Erythroblast (primary cell): ENCODE measurements around the gene TSHZ2.

Experiments used
- DNase-seq, 2 experiments: peaks; one replicate each; lab custom pipeline; 2025; lab: John Stamatoyannopoulos, UW
- GATA1 ChIP-seq: IDR thresholded peaks from 2 replicates; pipeline ENCODE4 v1.6.1; 2011; ENCODE audit warnings: low read depth, mild to moderate bottlenecking, control low read depth, low read length, moderate library complexity
- POLR2A ChIP-seq: IDR thresholded peaks from 2 replicates; pipeline ENCODE4 v1.6.1; 2011; ENCODE audit warnings: mild to moderate bottlenecking, low read length

Gene TSHZ2

GRCh38 chr20:53252002-53252401, 279.8 kb downstream of the TSHZ2 start:
- no peak for DNase-seq
- TF ChIP-seq POLR2A, result no peak
- TF ChIP-seq GATA1, result no peak

DNA sequence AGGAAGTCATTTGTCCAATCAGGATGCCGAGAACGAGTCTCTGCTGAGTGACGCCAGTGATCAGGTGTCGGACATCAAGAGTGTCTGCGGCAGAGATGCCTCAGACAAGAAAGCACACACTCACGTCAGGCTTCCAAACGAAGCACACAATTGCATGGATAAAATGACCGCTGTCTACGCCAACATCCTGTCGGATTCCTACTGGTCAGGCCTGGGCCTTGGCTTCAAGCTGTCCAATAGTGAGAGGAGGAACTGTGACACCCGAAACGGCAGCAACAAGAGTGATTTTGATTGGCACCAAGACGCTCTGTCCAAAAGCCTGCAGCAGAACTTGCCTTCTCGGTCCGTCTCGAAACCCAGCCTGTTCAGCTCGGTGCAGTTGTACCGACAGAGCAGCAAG, 281.5 kb downstream of the TSHZ2 start:
- no peak for TF ChIP-seq POLR2A
- no peak for TF ChIP-seq GATA1
- no peak for DNase-seq

GRCh38 chr20:53255102-53255710, 283.0 kb downstream of the TSHZ2 start:
- TF ChIP-seq POLR2A, result no peak
- TF ChIP-seq GATA1, result no peak
- DNase-seq, result no peak

DNA sequence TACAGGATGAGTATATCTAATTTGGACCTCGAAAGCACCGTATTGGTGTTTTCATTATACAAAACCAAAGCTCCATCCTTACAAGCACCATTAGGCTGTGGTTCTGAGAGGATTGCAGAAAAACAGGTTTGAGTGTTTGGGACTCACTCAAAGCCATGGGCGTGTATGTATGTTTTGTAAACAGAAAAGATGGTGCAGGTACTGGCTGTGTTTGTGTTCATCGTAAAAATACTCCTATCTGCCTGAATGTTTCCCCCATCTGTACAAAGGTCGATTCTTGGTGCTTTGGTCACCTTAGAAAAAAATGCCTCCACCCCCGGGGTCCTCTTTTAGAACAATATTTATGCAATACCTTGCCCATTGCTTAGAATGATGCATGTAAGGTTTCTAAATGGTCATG, 286.6 kb downstream of the TSHZ2 start:
- no peak for DNase-seq
- TF ChIP-seq GATA1, result no peak
- no peak for TF ChIP-seq POLR2A

DNA sequence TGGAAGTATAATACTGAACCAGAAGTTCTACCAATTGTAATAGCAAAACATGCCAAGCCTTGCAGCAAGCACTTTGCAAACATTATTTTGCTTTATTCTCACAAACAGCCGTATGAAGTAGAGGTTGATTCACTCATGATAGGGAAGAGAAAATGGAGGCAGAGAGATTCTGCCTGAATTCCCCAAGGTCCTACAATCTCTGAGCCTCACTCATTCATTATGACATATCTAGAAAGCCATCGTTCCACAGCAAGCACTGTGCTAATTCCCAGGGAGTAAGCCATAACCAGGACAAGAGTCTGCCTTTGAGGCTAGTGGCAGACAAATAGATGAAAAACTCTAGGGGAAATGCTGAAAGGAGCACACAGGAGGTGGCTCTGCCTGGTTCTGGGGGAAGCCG, 288.0 kb downstream of the TSHZ2 start:
- no peak for TF ChIP-seq POLR2A
- no peak for TF ChIP-seq GATA1
- no peak for DNase-seq

DNA sequence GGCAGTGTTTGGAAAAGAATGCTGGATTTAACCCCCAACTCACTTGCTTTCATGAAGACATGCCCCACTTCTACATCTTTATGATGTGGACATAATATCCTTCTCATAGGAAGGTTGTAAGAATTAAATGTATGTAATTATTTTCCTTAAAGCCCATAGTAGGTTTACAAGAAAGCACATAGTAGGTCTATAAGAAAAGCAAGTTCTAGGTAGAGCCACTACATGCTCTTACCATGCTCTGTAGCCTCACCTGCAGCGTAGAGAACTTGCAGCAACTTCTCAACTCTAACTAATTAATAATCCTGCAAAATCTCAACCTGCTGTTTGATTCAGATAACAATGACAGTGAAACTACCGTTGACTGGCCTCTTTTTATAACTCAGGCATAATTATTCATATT, 288.4 kb downstream of the TSHZ2 start:
- TF ChIP-seq GATA1 (no peak), POLR2A (no peak)
- DNase-seq, result no peak

DNA sequence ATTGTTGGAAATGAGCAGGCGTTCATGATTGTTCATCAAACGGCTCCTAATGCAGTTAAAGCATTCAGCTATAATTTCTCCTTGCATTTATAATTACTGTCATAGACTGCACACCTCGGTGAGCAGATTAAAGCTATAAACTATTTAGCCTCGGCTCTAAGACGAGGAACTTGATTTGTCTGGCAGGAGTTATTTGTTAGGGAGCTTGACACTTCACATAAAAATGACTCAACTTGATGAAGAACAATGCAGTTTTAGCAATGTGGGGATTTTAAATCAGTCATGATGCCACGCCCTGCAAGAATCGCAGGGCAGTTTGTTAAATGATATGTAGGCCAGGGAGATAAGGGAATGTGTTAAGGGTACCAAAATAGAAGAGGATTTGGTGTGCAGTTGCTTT, 290.2 kb downstream of the TSHZ2 start:
- TF ChIP-seq POLR2A (no peak), GATA1 (no peak)
- no peak for DNase-seq

GRCh38 chr20:53263554-53264438, 291.6 kb downstream of the TSHZ2 start:
- TF ChIP-seq POLR2A (no peak), GATA1 (no peak)
- DNase-seq, result no peak

DNA sequence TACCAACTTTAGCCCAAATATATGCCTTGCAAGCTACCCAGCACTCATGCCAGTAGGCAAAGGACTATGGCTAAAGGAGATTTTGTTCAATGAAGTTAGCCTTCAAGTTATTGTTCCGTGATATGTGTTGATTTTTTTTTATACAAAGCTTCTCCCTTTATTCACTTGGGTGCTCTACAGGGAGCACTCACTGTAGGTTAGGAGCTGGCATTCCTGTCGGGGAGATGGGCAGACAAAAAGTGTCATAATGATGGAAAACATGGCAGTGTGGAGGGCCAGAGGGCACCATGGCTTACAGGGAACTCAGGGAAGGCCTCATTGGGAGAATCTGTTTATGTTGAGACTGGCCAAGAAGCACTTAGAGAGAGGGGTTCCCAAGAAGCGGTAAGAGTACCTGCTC, 292.4 kb downstream of the TSHZ2 start:
- DNase-seq, result no peak
- TF ChIP-seq POLR2A, result no peak
- TF ChIP-seq GATA1, result no peak

- DNase-seq, result no peak
- TF ChIP-seq GATA1 (no peak), POLR2A (no peak)
These were observed 293.2 kb downstream of the TSHZ2 start for GRCh38 chr20:53265304-53265875.

DNA sequence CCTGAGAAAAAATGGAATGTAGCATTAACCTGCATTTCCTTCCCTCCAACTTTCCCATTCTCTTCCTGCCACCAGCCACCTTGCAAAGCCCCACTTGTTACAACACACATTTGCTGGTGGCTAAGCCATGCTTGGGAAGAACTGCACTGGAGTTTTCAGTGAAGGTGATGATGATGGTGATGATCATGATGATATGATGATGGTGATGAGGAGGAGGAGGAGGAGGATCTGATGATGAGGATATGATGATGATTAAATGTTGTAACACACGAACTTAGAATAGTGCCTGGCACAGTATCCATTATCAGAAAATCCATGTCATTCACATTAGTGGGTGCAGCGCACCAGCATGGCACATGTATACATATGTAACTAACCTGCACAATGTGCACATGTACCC, 297.2 kb downstream of the TSHZ2 start:
- no peak for DNase-seq
- TF ChIP-seq POLR2A (no peak), GATA1 (no peak)

GRCh38 chr20:53270792-53271375, 298.7 kb downstream of the TSHZ2 start:
- TF ChIP-seq POLR2A (no peak), GATA1 (no peak)
- DNase-seq, result peak in 1 of 2 experiments; percentile 18

DNA sequence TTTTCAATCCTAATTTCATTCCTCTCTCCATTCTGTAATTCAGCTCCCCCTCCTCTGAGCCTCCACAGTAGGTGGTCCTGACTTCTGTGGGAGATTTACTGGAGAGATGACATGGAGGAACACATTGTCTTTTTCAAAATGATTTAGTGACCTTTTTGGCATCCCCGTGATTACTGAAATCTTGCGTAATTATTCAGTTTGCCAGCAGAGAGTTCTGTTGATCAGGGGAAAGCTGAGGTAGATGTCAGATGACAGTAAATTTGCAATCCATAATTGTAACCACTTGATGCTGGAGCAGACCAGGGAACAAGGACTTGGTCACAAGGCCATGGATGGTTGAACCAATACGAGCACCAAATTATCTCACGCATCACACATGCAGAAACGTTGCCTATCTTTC, 302.2 kb downstream of the TSHZ2 start:
- DNase-seq, result no peak
- no peak for TF ChIP-seq POLR2A
- TF ChIP-seq GATA1, result no peak

DNA sequence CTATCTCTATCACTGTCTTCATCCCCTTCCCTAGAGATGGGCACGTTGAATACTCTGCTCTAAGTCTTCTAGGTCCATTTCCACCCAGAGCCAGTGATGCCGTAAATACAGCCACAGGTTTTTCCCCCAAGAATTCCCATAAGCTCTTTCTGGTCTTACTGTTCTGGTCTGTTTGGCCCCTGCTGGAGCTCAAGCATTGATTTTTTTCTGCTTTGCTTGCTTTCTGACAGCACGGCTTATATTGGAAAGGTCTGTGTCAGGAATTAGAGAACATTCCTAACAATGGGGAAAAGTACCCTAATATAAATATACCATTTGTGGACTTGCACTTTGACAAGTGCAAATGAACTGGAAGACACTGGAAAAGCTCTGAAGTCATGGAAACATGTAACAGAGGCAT, 302.6 kb downstream of the TSHZ2 start:
- no peak for TF ChIP-seq GATA1
- no peak for TF ChIP-seq POLR2A
- no peak for DNase-seq
